Measurements from ENCODE around the gene PATL2. TPM values are rescaled to one million over a fixed set of nuclear protein-coding genes. Genes with fewer than 3 reads are reported as not detected.
"Not testable (repeated sequence)": the region's sequence is repeated elsewhere in the genome, so short reads cannot be mapped to it uniquely, and the experiment has no call there.

PATL2 gene
- total and polyA plus RNA-seq, 4 donors: 2.4 to 4.8 (median 3.7) TPM

DNA sequence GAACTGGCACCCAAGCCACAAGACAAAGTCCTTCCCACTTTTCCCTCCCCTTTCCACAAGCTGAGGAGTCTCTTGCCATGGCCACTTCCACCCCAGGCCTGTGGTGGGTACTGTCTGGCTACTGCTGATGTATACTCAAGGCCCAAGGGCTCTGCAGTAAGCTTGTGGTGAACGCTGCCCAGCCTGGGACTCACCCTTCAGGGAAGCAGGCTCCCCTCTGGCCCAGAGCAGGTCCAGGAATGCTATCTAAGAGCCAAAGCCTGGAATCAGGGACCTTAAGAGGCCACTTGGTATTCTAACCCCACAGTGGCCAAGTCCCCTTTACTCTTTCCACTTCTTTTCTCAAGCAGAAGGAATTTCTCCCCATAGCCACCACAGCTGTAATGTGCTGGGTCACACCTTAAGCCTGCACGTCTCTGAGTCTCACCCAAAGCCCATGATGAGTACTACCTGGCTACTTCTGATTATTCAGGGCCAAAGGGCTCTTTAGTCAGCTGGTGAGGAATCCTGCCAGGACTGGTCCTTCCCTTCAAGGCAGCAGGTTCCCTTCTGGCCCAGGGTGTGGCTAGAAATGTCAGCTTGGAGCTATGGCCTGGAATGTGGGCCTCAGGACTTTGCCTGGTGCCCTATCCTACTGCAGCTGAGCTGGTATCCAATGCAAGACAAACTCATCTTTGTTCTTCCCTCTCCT is 4.0 kb downstream of the PATL2 start:
- no peak for ATAC-seq (ENCODE audit: insufficient read depth, low FRiP score)
- 67 to 98% methylated on average over 2 of the region's 2 CpGs for WGBS, 2 donors

GRCh38 chr15:44706401-44706800 is 4.7 kb downstream of the PATL2 start:
- DNase-seq: no peak
- Histone ChIP-seq H3K27ac (ENCODE audit: low read depth in 1 of 2, low read length in 1 of 2) (peak overlapping the region in 1 of 2 donors; percentile 57), H3K4me1 (ENCODE audit: control insufficient read depth in 5 of 5, insufficient read depth in 5 of 5, low read length in 5 of 5) (peaks cover 0 to 7% (median 0%) of the 10 kb centered on the region in 5 donors), H3K9me3 (ENCODE audit: control insufficient read depth in 4 of 4, insufficient read depth in 3 of 4, low read length in 3 of 4) (no peaks in the 10 kb centered on the region), H3K36me3 (ENCODE audit: control insufficient read depth in 4 of 4, insufficient read depth in 4 of 4, low read length in 4 of 4) (peaks cover 0 to under 1% (median 0%) of the 10 kb centered on the region in 4 donors), H3K4me3 (no peak overlapping the region), H3K9ac (ENCODE audit: insufficient read depth in 1 of 2, low read length in 2 of 2) (no peak overlapping the region), H3K27me3 (ENCODE audit: control insufficient read depth in 3 of 3, insufficient read depth in 3 of 3, low read length in 2 of 3) (no peaks in the 10 kb centered on the region)
- TF ChIP-seq, protein P1, sequence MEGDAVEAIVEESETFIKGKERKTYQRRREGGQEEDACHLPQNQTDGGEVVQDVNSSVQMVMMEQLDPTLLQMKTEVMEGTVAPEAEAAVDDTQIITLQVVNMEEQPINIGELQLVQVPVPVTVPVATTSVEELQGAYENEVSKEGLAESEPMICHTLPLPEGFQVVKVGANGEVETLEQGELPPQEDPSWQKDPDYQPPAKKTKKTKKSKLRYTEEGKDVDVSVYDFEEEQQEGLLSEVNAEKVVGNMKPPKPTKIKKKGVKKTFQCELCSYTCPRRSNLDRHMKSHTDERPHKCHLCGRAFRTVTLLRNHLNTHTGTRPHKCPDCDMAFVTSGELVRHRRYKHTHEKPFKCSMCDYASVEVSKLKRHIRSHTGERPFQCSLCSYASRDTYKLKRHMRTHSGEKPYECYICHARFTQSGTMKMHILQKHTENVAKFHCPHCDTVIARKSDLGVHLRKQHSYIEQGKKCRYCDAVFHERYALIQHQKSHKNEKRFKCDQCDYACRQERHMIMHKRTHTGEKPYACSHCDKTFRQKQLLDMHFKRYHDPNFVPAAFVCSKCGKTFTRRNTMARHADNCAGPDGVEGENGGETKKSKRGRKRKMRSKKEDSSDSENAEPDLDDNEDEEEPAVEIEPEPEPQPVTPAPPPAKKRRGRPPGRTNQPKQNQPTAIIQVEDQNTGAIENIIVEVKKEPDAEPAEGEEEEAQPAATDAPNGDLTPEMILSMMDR (IDR thresholded peaks at IDR 0.05; ENCODE audit: control extremely low read depth, extremely low read depth): no peak
- ATAC-seq (ENCODE audit: insufficient read depth, low FRiP score): no peak
- WGBS, 2 donors: 95 to 96% methylated on average over 2 of the region's 2 CpGs

More for the DNA sequence above, 4.0 kb downstream of the PATL2 start:
- H3K9me3 ChIP-seq (ENCODE audit: control insufficient read depth in 4 of 4, insufficient read depth in 3 of 4, low read length in 3 of 4): no peaks in the 10 kb centered on the region
- peak overlapping the region in 1 of 2 donors; percentile 57 for H3K27ac ChIP-seq (ENCODE audit: low read depth in 1 of 2, low read length in 1 of 2)
- peaks cover 0 to 7% (median 0%) of the 10 kb centered on the region in 5 donors for H3K4me1 ChIP-seq (ENCODE audit: control insufficient read depth in 5 of 5, insufficient read depth in 5 of 5, low read length in 5 of 5)
- peaks cover 0 to 5% (median 0%) of the 10 kb centered on the region in 4 donors for H3K36me3 ChIP-seq (ENCODE audit: control insufficient read depth in 4 of 4, insufficient read depth in 4 of 4, low read length in 4 of 4)
- H3K27me3 ChIP-seq (ENCODE audit: control insufficient read depth in 3 of 3, insufficient read depth in 3 of 3, low read length in 2 of 3): no peaks in the 10 kb centered on the region
- TF ChIP-seq, protein P1 (IDR thresholded peaks at IDR 0.05; ENCODE audit: control extremely low read depth, extremely low read depth): no peak
- no peak overlapping the region for H3K9ac ChIP-seq (ENCODE audit: insufficient read depth in 1 of 2, low read length in 2 of 2)
- no peak for DNase-seq
- no peak overlapping the region for H3K4me3 ChIP-seq

- H3K27ac ChIP-seq (ENCODE audit: low read depth in 1 of 2, low read length in 1 of 2): no peak overlapping the region
- no peak overlapping the region for H3K4me3 ChIP-seq
- H3K4me1 ChIP-seq (ENCODE audit: control insufficient read depth in 5 of 5, insufficient read depth in 5 of 5, low read length in 5 of 5): peaks cover 0 to 7% (median 0%) of the 10 kb centered on the region in 5 donors
- H3K9ac ChIP-seq (ENCODE audit: insufficient read depth in 1 of 2, low read length in 2 of 2): no peak overlapping the region
- WGBS, 2 donors: 91 to 97% methylated on average over 1 of the region's 1 CpG
- DNase-seq: no peak
- H3K9me3 ChIP-seq (ENCODE audit: control insufficient read depth in 4 of 4, insufficient read depth in 3 of 4, low read length in 3 of 4): no peaks in the 10 kb centered on the region
- H3K36me3 ChIP-seq (ENCODE audit: control insufficient read depth in 4 of 4, insufficient read depth in 4 of 4, low read length in 4 of 4): no peaks in the 10 kb centered on the region
- TF ChIP-seq, protein P1 (IDR thresholded peaks at IDR 0.05; ENCODE audit: control extremely low read depth, extremely low read depth): no peak
- ATAC-seq (ENCODE audit: insufficient read depth, low FRiP score): no peak
- no peaks in the 10 kb centered on the region for H3K27me3 ChIP-seq (ENCODE audit: control insufficient read depth in 3 of 3, insufficient read depth in 3 of 3, low read length in 2 of 3)
Observed at GRCh38 chr15:44705986-44706385, 5.1 kb downstream of the PATL2 start.

DNA sequence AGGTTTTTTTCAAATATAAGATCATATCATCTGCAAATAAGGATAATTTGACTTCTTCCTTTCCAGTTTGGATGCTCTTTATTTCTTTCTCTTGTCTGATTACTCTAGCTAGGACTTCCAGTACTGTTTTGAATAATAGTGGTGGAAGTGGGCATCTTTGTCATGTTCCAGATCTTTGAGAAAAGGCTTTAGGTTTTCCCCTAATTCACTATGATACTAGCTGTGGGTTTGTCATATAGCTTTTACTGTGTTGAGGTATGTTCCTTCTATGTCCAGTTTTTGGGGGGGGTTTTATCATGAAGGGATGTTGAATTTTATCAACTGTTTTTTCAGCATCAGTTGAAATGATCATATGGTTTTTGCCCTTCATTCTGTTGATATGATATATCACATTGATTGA is 10.4 kb downstream of the PATL2 start:
- not testable (repeated sequence) for H3K27me3 ChIP-seq (ENCODE audit: control insufficient read depth in 3 of 3, insufficient read depth in 3 of 3, low read length in 2 of 3); H3K9ac ChIP-seq (ENCODE audit: insufficient read depth in 1 of 2, low read length in 2 of 2)

More for the DNA sequence above, 10.4 kb downstream of the PATL2 start:
- H3K4me3 ChIP-seq; H3K4me1 ChIP-seq (ENCODE audit: control insufficient read depth in 5 of 5, insufficient read depth in 5 of 5, low read length in 5 of 5); H3K36me3 ChIP-seq (ENCODE audit: control insufficient read depth in 4 of 4, insufficient read depth in 4 of 4, low read length in 4 of 4); ATAC-seq (ENCODE audit: insufficient read depth, low FRiP score); H3K27ac ChIP-seq (ENCODE audit: low read depth in 1 of 2, low read length in 1 of 2); H3K9me3 ChIP-seq (ENCODE audit: control insufficient read depth in 4 of 4, insufficient read depth in 3 of 4, low read length in 3 of 4); DNase-seq: not testable (repeated sequence)

Data from lung (tissue), 12 donors.